Measurements from ENCODE around the gene PRDM7.
A peak's percentile ranks its signal among the peaks of the same experiment; 100 is the strongest.
"Not testable (repeated sequence)": the region's sequence is repeated elsewhere in the genome, so short reads cannot be mapped to it uniquely, and the experiment has no call there.

PRDM7 gene

DNA sequence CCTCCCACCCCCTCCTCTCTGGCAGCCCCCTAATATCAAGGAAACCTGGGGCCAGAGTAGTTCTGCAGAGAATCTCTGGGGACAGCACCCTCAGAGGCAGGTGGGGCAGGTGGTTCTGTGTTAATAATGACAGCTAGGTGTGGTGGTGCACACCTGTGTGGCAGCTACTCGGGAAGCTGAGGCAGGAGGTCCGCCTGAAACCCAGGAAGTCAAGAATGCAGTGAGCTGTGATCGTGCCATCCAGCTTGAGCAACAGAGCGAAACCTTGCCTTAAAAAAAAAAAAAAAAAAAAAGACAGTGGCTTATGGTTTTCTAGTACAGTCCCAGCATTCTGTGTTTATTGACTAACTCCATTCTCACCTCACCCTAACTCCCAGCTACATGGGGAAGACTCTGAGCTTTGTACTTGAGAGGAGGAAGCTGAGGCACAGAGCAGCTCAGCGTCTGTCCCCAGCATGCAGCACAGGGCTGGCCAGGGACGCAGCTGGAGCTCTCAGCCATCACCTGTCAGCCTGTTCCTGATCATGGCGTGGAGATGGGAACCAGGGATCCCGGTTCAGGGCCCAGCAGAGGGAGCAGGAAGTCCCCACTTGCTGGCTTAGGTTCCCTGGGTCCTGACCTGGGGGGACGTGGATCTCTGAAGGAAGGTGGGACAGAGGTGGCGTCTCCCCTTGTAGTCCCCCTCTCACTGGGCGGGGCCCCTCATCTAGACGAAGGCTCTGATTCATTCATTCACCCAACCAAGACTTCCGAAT is 64.0 kb downstream of the PRDM7 start:
- DNase-seq (ENCODE audit: low read depth in 2 of 2) = no peak

DNA sequence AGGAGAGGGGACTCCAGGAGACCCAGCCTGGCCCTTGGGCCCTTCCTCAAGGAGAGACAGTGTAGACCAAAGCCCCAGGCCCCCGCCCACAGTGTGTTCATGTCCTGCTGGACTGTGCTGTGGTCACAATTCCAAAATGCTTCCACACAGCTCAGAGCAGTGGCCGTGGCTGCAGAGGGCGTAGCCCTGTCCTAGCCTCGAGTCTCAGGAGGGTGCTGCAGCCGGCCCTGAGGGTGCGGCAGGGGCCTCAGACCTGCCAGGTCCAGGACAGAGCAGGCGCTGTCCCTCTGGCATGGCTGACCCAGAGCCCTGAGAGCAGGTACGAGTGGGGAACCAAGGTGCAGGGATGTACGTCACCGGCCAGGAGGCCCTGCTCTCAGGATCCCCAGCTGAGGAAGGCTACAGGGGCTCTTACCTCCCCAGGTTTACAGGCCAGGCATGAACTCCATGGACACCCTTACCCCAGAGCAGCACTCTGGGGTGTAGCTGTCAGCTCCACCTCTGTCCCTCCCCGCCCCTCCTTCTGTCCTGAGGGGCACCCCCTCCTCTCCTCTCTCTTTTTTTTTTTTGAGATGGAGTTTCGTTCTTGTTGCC is 65.1 kb downstream of the PRDM7 start:
- DNase-seq (ENCODE audit: low read depth in 2 of 2) = no peak

DNA sequence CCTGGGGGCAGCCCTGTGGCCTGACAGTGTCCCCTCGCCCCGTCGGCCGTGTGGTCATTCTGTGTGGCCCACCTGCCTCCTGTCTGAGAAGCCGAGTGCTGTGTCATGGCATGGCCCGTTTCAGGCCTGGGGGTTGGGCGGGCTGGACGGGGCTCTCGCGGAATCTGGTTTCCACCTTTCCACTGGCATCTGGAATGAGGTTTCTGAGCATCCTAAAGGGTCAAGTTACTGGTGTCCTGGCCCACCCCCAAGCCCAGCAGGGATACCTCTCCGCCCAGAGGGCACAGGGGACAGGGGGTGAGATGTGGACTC is 65.7 kb downstream of the PRDM7 start:
- no peak for DNase-seq (ENCODE audit: low read depth in 2 of 2)

DNA sequence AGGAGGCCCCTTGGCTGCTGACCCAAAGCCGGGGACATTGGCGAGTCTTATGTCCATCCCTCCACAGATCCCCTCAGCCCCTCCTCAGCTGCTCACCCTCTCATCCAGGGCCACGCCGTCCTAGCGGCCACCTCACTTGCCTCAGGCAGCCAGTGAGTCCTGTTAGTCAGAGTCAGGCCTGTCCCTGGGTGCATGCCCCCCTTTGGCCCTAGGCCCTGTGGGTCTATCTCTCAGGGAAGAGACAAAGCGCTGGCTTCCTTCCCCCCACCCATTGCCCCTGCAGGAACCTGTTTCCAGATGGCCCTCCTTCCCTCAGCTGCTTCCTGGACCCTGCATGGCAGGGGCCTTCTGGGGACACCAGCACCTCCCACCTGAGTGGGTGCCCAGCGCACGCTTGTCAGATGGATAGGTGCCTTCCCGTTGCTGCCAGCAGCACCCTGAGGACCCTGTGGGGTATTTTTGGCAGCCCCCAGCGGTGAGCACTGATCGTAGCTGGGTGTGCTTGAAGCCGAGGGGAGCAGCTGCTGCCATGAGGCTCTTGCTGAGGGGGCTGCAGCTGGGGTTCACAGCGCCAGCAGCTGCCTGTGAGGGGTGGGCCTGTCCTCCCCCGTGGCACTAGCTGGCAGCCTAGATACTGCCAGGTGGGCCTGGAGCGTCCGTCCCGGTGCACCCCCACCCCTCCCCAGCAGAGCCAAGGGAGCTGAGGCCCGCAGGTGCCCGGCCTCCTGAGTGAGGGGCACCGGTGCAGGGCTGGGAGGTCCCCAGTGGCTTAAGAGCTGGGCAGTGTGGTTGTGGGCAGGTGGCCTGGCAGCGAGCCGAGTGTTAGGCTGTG is 66.2 kb downstream of the PRDM7 start:
- no peak for DNase-seq (ENCODE audit: low read depth in 2 of 2)

DNA sequence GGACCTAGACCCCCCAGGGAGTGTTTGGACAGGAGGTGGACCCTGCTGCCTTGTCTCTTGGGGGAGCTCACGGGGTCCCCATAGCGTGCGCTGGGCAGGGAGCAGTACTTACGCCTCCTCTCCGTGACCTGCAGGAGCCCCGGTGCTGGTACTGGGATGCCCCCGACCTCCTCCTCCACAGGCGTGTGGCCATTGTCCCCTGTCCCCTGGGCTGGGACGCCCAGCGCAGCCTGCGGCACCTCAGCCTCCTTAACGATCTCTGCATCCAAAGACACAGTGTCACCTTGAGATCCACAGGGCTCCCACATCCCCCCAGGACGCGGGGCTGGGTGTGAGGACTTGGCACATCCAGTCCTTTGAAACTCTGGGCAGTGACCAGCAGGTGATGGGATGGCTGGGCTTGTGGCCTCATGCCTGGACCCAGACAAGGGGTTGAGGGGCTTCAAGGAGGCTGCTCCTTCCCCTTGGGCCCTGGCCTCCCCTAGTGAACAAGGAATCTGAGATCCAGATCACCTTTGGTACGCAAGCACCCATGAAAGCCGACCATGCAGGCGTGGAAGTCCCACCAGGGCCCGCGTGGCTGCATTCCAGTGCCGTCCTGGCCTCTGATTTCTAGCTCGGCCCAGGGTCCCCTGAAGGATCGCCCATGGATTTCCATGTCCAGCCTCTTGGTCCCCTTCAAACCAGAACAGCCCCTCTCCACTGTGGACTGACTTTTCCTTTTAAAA is 67.8 kb downstream of the PRDM7 start:
- no peak for DNase-seq (ENCODE audit: low read depth in 2 of 2)

DNA sequence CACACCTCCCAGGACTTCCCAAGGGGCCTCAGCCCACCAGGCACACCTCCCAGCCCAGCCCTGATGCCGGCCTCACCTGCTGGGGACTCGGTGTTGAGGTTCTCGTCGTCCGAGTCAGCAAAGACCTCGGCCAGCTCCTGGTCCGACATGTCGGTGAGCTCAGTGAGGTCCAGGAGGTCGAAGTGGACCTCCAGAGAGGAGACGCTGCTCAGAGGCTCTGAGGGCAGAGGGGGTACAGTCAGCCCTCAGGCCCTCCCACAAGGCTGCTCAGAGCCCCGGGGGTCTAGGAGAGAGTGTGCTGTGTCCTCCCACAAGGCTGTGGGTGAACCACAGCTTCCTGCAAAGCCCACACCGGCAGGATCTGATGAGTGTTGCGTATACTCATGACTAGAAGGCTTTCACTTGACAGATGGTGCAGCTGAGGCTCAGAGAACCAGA is 68.4 kb downstream of the PRDM7 start:
- peak; percentile 42 to 43 for DNase-seq (ENCODE audit: low read depth in 2 of 2)

DNA sequence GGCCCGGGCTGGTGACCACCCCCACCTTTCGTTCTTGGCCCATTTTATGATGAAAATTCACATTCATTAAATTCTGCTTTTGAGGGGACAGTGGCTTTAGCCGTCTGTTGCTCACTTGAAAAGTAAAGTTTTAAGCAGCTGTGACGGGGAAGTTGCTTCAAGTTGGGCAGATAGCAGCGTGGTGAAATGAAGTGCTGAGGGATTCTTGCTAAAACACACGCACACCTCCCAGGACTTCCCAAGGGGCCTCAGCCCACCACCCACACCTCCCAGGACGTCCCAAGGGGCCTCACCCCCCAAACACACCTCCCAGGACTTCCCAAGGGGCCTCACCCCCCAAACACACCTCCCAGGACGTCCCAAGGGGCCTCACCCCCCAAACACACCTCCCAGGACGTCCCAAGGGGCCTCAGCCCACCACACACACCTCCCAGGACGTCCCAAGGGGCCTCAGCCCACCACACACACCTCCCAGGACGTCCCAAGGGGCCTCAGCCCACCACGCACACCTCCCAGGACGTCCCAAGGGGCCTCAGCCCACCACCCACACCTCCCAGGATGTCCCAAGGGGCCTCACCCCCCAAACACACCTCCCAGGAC is 69.4 kb downstream of the PRDM7 start:
- not testable (repeated sequence) for DNase-seq (ENCODE audit: low read depth in 2 of 2)

DNA sequence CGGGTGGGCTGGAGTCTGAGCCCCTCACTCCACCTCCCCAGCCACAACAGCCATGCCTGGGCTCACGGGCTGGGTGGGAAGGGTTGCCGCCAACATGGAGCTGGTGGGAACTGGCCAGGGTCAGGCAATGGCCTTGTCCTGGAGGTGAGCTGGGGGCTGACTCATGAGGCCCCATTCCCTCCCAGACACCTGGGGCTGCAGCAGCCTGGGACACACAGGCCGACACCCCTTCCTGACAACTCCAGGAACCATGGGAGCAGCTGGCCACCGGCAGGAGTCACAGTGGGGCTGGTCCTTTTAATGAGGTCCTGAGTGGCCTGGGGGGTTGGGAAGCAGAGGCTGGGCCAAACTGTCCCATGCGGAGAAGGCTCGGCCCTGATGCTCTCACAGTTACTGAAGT is 70.1 kb downstream of the PRDM7 start:
- no peak for DNase-seq (ENCODE audit: low read depth in 2 of 2)
